GM20431 (cell line): ENCODE measurements around the gene PCNX4.

Source experiments
- in situ Hi-C: fragments of 300-500 bp; cut with MseI, MboI; formaldehyde crosslinking; loops from one replicate; pipeline ENCODE4 v1.15.0; 2020; ENCODE audit warnings: low sequenced_read_pairs; ENCODE audit not compliant: unreplicated experiment

PCNX4 gene

GRCh38 chr14:60197629-60198303 lies 106.0 kb downstream of the PCNX4 start:
- in situ Hi-C loops, result loop anchor here (10.0 kb wide), 1 partner anchor 367 kb away; no protein-coding TSS in a partner anchor

GRCh38 chr14:60199321-60199720 lies 107.6 kb downstream of the PCNX4 start:
- in situ Hi-C loops, result loop anchor here (10.0 kb wide), 1 partner anchor 365 kb away; no protein-coding TSS in a partner anchor

GRCh38 chr14:60204104-60204842 lies 112.5 kb downstream of the PCNX4 start:
- in situ Hi-C loops, result no loop called here

- in situ Hi-C loops, result no loop called here
Measured at GRCh38 chr14:60204843-60205774, 113.4 kb downstream of the PCNX4 start.

- in situ Hi-C loops, result no loop called here
Measured at GRCh38 chr14:60206249-60206670, 114.5 kb downstream of the PCNX4 start.

- in situ Hi-C loops, result no loop called here
Measured at GRCh38 chr14:60206837-60207533, 115.3 kb downstream of the PCNX4 start.

GRCh38 chr14:60210703-60211102 lies 119.0 kb downstream of the PCNX4 start:
- in situ Hi-C loops, result no loop called here

- in situ Hi-C loops, result no loop called here
Measured at GRCh38 chr14:60211153-60211552, 119.4 kb downstream of the PCNX4 start.

- in situ Hi-C loops, result no loop called here
Measured at GRCh38 chr14:60212503-60213371, 121.0 kb downstream of the PCNX4 start.

- in situ Hi-C loops, result no loop called here
Measured at GRCh38 chr14:60214003-60214402, 122.3 kb downstream of the PCNX4 start.

- in situ Hi-C loops, result no loop called here
Measured at GRCh38 chr14:60214415-60215126, 122.8 kb downstream of the PCNX4 start.

GRCh38 chr14:60215127-60215444 lies 123.4 kb downstream of the PCNX4 start:
- in situ Hi-C loops, result no loop called here

GRCh38 chr14:60215520-60216420 lies 124.0 kb downstream of the PCNX4 start:
- in situ Hi-C loops, result no loop called here

- in situ Hi-C loops, result no loop called here
Measured at GRCh38 chr14:60217713-60218112, 126.0 kb downstream of the PCNX4 start.
